ENCODE results near the gene TEX10.
"Not testable (repeated sequence)": the region's sequence is repeated elsewhere in the genome, so short reads cannot be mapped to it uniquely, and the experiment has no call there.

The TEX10 gene

DNA sequence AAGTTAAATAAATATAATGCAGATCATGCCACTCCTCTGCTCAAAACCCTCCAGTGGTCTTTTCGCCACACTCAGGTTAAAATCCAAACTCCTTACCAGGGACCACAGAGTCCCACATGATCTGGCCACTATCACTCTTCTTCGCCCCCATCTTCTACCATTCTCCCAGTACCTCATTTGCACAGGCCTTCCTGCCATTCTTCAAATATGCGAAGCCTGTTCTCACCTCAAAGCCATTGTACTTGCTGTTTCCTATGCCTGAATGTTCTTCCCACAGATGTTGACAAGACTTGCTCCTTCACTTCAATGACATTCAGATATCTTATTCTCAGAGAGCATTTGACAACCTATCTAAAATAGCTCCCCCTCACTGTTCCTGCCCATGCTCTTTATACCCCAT, 10.9 kb downstream of the TEX10 start:
- H3K36me3 ChIP-seq (ENCODE audit: insufficient read depth, low read depth, low read length): peaks cover 81% of the 10 kb centered on the region
- H3K27ac ChIP-seq (ENCODE audit: low read length): no peak overlapping the region

DNA sequence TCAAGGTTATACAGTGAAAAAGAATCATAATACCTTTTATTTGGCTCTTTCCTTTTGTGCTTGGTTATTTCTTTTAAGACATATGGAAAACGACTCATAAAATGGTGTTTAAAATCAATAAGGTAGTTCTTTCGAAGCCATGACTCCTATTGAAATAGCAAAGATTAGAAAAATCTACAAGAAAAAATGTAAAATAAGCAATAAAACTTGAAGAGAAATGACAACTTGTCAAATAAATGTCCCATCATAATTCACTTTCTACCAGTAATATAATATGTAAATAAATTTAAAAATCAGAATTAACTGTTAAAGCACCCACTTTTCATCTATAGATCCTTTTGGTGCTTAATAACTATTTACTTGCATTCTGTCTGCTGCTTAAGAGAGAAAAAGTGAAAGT, 12.5 kb downstream of the TEX10 start:
- Histone ChIP-seq H3K36me3 (ENCODE audit: insufficient read depth, low read depth, low read length) (peaks cover 72% of the 10 kb centered on the region), H3K4me1 (ENCODE audit: insufficient read depth, low read length) (peaks cover 5% of the 10 kb centered on the region; the same call in 1 of the 2 replicates), H3K9ac (ENCODE audit: low read depth, low read length) (no peak overlapping the region), H3K27me3 (ENCODE audit: insufficient read depth, low read length) (no peaks in the 10 kb centered on the region), H3K27ac (ENCODE audit: low read length) (no peak overlapping the region), H3K4me3 (ENCODE audit: low read length) (no peak overlapping the region), H3K9me3 (ENCODE audit: insufficient read depth, low read depth, low read length) (no peaks in the 10 kb centered on the region)

More for the DNA sequence above, 10.9 kb downstream of the TEX10 start:
- H3K9me3 ChIP-seq (ENCODE audit: insufficient read depth, low read depth, low read length): no peaks in the 10 kb centered on the region
- H3K4me1 ChIP-seq (ENCODE audit: insufficient read depth, low read length): peaks cover 5% of the 10 kb centered on the region; the same call in 1 of the 2 replicates
- no peak overlapping the region for H3K9ac ChIP-seq (ENCODE audit: low read depth, low read length)
- H3K27me3 ChIP-seq (ENCODE audit: insufficient read depth, low read length): no peaks in the 10 kb centered on the region
- H3K4me3 ChIP-seq (ENCODE audit: low read length): no peak overlapping the region

DNA sequence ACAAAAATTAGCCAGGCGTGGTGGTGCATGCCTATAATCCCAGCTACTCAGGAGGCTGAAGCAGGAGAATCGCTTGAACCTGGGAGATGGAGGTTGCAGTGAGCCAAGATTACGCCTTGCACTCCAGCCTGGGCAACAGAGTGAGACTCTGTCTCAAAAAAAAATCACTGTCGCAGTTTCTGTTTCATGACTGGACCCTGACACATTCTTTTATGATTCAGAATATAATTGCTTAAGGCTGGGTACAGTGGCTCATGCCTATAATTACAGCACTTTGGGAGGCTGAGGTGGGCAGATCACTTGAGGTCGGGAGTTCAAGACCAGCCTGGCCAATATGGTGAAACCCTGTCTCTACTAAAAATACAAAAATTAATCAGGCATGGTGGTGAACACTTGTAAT, 14.0 kb downstream of the TEX10 start:
- not testable (repeated sequence) for H3K27me3 ChIP-seq (ENCODE audit: insufficient read depth, low read length); H3K9me3 ChIP-seq (ENCODE audit: insufficient read depth, low read depth, low read length); H3K9ac ChIP-seq (ENCODE audit: low read depth, low read length); H3K4me1 ChIP-seq (ENCODE audit: insufficient read depth, low read length); H3K27ac ChIP-seq (ENCODE audit: low read length); H3K4me3 ChIP-seq (ENCODE audit: low read length)
- peaks cover 63% of the 10 kb centered on the region for H3K36me3 ChIP-seq (ENCODE audit: insufficient read depth, low read depth, low read length)

DNA sequence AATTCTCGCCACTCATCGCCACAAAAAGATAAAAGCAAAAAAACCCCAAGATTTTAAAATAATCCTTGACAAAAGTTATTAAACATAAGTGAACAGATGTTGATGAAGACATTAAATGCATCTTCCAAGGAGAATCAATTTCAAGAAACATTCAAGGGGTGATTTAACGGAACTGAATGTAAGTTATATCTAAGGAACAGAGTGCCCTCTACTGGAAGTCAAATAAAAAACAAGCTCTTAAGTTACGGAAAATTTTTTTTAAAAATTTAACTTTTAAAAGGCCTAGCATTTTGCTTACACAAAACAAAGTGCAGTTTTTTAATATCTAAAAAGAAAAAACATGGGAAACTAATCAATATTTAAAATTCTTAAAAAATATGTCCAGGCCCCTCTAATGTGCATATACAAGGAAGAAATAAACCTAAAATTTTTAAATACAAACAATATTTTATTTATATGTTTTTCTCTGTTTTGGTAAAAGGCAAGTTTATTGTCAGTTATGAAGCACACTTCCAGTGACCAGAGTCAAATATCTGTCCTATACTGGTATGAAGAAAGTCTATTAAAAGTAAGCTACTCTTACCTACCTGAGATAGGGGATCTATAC, 28.0 kb downstream of the TEX10 start:
- Histone ChIP-seq H3K36me3 (ENCODE audit: insufficient read depth, low read depth, low read length) (peaks cover 92% of the 10 kb centered on the region), H3K9ac (ENCODE audit: low read depth, low read length) (no peak overlapping the region), H3K27me3 (ENCODE audit: insufficient read depth, low read length) (no peaks in the 10 kb centered on the region), H3K9me3 (ENCODE audit: insufficient read depth, low read depth, low read length) (no peaks in the 10 kb centered on the region), H3K4me1 (ENCODE audit: insufficient read depth, low read length) (no peaks in the 10 kb centered on the region), H3K27ac (ENCODE audit: low read length) (no peak overlapping the region), H3K4me3 (ENCODE audit: low read length) (no peak overlapping the region)

DNA sequence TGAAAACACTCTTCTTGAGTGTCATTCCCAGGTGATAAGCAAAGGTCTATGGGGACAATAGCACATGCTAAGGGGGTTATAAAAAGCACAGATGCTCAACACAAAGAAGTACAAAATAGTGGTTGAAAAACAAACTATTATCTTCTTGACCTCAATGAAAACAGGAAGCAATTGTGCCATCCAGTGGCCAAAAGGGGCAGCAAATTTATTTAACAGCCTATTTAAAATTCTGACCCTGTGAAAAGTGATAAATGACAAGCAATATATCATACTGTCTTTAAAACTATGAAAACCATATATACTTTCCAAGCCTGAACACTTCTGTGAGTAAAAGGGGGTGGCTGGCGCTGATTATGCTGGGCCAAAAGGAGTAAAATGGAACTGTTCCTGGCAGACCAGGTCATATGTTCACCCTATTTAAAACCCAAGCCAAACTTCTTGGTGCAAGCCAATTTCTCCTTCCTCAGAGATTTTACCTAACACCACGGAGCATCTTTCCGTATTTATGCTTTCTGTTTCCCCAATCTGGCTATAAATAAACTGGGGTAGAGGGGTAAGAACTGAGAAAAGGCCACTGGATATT, 29.7 kb downstream of the TEX10 start:
- no peaks in the 10 kb centered on the region for H3K9me3 ChIP-seq (ENCODE audit: insufficient read depth, low read depth, low read length)
- H3K4me1 ChIP-seq (ENCODE audit: insufficient read depth, low read length): no peaks in the 10 kb centered on the region
- no peaks in the 10 kb centered on the region for H3K27me3 ChIP-seq (ENCODE audit: insufficient read depth, low read length)
- peaks cover 88% of the 10 kb centered on the region for H3K36me3 ChIP-seq (ENCODE audit: insufficient read depth, low read depth, low read length)
- no peak overlapping the region for H3K9ac ChIP-seq (ENCODE audit: low read depth, low read length)
- H3K27ac ChIP-seq (ENCODE audit: low read length): no peak overlapping the region
- no peak overlapping the region for H3K4me3 ChIP-seq (ENCODE audit: low read length)

DNA sequence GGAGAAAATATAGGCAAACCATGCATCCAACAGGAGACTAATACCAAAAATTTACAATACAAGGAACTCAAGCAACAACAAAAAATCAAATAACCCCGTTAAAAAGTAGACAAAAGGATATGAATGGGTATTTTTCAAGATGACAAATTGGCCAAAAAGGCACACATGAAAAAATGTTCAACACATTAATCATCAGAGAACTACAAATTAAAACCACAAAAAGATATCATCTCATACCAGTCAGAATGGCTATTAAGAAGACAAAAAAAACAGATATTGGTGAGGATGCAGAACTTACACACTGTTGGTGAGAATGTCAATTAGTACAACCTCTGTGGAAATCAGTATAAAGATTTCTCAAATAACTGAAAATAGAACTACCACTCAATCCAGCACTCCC, 35.0 kb downstream of the TEX10 start:
- Histone ChIP-seq H3K27me3 (ENCODE audit: insufficient read depth, low read length) (no peaks in the 10 kb centered on the region), H3K4me1 (ENCODE audit: insufficient read depth, low read length) (no peaks in the 10 kb centered on the region), H3K9ac (ENCODE audit: low read depth, low read length) (no peak overlapping the region), H3K27ac (ENCODE audit: low read length) (no peak overlapping the region), H3K36me3 (ENCODE audit: insufficient read depth, low read depth, low read length) (peaks cover 84% of the 10 kb centered on the region), H3K4me3 (ENCODE audit: low read length) (no peak overlapping the region), H3K9me3 (ENCODE audit: insufficient read depth, low read depth, low read length) (no peaks in the 10 kb centered on the region)

DNA sequence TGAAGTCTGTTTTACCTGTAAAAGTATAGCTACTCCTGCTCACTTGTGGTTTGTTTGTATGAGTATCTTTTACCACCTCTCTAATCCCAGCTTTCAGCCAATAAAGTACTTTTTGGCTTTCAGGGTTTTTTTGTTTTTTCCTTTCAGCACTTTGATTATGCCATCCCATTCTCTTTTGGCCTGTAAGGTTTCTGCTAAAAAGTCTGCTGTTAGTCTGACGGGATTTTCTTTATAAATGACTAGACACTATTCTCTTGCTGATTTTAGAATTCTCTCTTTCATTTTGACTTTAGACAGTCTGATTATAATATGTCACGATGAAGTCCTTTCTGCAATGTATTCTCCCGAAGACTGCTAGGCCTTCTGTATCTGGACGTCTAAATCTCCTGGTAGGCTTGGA, 37.2 kb downstream of the TEX10 start:
- Histone ChIP-seq H3K9me3 (ENCODE audit: insufficient read depth, low read depth, low read length) (no peaks in the 10 kb centered on the region), H3K4me1 (ENCODE audit: insufficient read depth, low read length) (no peaks in the 10 kb centered on the region), H3K36me3 (ENCODE audit: insufficient read depth, low read depth, low read length) (peaks cover 82% of the 10 kb centered on the region), H3K27me3 (ENCODE audit: insufficient read depth, low read length) (no peaks in the 10 kb centered on the region), H3K27ac (ENCODE audit: low read length) (no peak overlapping the region), H3K9ac (ENCODE audit: low read depth, low read length) (no peak overlapping the region), H3K4me3 (ENCODE audit: low read length) (no peak overlapping the region)

DNA sequence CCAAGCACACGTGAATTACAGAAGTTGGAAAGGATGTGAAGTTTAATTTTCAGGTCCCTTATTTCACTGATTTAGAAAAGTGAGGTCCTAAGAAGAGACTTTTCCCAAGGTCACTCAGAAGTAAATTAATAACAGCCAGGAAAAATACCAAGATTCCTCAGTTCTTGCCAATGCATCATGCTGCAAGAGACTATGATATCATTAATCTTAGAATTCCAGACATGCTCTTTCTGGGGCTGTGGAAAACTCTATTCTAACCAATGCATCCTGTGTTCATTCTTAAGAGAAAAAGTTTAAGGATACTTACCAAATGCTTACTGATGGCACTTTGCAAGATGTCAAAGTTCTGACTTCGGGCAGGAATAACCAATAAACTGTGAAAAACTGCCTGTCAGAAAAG, 42.8 kb downstream of the TEX10 start:
- Histone ChIP-seq H3K27me3 (ENCODE audit: insufficient read depth, low read length) (no peaks in the 10 kb centered on the region), H3K36me3 (ENCODE audit: insufficient read depth, low read depth, low read length) (peaks cover 84% of the 10 kb centered on the region), H3K27ac (ENCODE audit: low read length) (no peak overlapping the region), H3K9me3 (ENCODE audit: insufficient read depth, low read depth, low read length) (no peaks in the 10 kb centered on the region), H3K4me1 (ENCODE audit: insufficient read depth, low read length) (no peaks in the 10 kb centered on the region), H3K9ac (ENCODE audit: low read depth, low read length) (no peak overlapping the region), H3K4me3 (ENCODE audit: low read length) (no peak overlapping the region)

DNA sequence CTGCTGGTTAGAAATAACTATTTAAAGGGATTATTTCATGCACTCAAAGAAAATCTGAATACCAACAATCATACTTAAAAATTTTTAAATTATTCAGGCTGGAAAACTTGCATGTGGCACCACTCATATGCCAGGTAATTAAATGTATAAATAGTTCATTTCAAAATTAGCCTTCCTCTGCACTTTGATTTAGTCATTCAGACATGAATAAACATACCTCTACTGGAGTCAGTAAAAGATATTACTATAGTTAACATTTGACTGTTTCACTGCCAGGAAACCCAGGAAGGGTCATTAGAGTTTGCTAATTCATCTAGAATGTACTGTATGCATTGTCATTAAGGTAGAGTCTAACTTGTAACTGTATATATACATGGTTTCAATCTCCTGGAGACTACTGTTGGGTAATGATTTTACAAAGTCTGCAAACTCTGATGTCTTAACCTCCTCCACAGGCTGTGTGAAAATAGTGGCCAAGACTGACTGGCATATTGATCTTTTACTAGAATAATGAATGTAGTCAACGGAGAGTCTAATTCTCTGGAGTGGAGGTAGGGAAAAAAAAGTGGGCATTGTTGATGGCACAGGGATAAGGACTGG, 43.7 kb downstream of the TEX10 start:
- Histone ChIP-seq H3K4me3 (ENCODE audit: low read length) (no peak overlapping the region), H3K4me1 (ENCODE audit: insufficient read depth, low read length) (no peaks in the 10 kb centered on the region), H3K27ac (ENCODE audit: low read length) (no peak overlapping the region), H3K36me3 (ENCODE audit: insufficient read depth, low read depth, low read length) (peaks cover 84% of the 10 kb centered on the region), H3K9ac (ENCODE audit: low read depth, low read length) (no peak overlapping the region), H3K27me3 (ENCODE audit: insufficient read depth, low read length) (no peaks in the 10 kb centered on the region), H3K9me3 (ENCODE audit: insufficient read depth, low read depth, low read length) (no peaks in the 10 kb centered on the region)

DNA sequence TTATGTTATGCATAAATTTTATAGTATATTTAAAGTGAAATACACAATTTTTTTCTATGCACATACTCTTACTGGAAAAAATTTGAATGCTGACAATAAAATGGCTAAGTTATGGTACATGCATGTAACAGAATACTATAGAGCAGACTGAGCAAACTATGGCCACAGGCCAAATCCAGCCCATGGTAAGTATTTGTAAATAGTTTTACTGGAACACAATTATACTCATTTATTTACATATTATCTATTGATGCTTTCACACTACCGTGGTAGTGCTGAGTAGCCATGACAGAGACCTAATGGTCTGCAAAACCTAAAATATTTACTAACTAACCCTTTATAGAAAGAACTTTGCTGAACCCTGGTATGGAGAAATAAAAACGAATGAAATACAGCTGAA, 45.7 kb downstream of the TEX10 start:
- Histone ChIP-seq H3K27me3 (ENCODE audit: insufficient read depth, low read length) (no peaks in the 10 kb centered on the region), H3K9me3 (ENCODE audit: insufficient read depth, low read depth, low read length) (no peaks in the 10 kb centered on the region), H3K9ac (ENCODE audit: low read depth, low read length) (no peak overlapping the region), H3K36me3 (ENCODE audit: insufficient read depth, low read depth, low read length) (peaks cover 97% of the 10 kb centered on the region), H3K27ac (ENCODE audit: low read length) (no peak overlapping the region), H3K4me1 (ENCODE audit: insufficient read depth, low read length) (no peaks in the 10 kb centered on the region), H3K4me3 (ENCODE audit: low read length) (no peak overlapping the region)

DNA sequence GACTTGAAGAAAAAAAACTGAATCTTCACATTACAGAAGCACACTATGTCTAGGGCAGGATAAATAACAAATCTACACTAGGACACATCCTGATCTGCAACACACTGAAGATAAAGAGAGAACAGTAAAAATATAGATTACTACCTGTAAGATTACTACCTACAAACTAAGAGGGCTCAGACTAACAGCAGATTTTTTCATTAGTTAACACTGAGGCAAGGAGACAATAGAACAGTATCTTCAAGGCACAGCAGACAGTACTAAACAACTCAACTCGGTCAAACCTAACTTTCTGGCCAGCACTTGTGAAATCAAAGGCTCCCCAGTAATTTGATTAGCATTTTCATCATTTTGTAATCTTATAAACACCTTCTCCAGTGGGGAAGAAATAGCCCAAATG, 46.5 kb downstream of the TEX10 start:
- no peaks in the 10 kb centered on the region for H3K9me3 ChIP-seq (ENCODE audit: insufficient read depth, low read depth, low read length)
- H3K4me1 ChIP-seq (ENCODE audit: insufficient read depth, low read length): no peaks in the 10 kb centered on the region
- no peak overlapping the region for H3K4me3 ChIP-seq (ENCODE audit: low read length)
- no peak overlapping the region for H3K27ac ChIP-seq (ENCODE audit: low read length)
- no peak overlapping the region for H3K9ac ChIP-seq (ENCODE audit: low read depth, low read length)
- H3K27me3 ChIP-seq (ENCODE audit: insufficient read depth, low read length): no peaks in the 10 kb centered on the region
- peaks cover 97% of the 10 kb centered on the region for H3K36me3 ChIP-seq (ENCODE audit: insufficient read depth, low read depth, low read length)

DNA sequence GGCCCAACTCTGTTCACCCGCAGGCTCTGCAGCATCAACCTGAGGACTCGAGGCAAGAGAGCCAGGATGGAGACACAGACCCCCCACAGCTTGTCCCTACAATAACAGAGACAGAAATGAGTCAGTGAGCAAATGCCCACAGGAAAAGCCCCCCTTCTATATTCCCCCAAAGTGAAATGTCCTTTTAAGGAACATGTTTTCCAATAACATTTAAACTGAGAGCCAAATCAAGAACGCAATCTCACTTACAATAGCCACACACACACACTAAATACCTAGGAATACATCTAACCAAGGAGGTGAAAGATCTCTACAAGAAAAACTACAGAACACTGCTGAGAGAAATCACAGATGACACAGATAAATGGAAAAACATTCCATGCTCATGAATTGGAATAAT, 49.0 kb downstream of the TEX10 start:
- Histone ChIP-seq H3K36me3 (ENCODE audit: insufficient read depth, low read depth, low read length) (peaks cover 97% of the 10 kb centered on the region), H3K4me3 (ENCODE audit: low read length) (no peak overlapping the region), H3K4me1 (ENCODE audit: insufficient read depth, low read length) (no peaks in the 10 kb centered on the region), H3K27me3 (ENCODE audit: insufficient read depth, low read length) (no peaks in the 10 kb centered on the region), H3K27ac (ENCODE audit: low read length) (no peak overlapping the region), H3K9me3 (ENCODE audit: insufficient read depth, low read depth, low read length) (no peaks in the 10 kb centered on the region), H3K9ac (ENCODE audit: low read depth, low read length) (no peak overlapping the region)

Data from iPS-20b (cell line).